Neural crest cell (in vitro differentiated cells): ENCODE results near the gene SGMS1. TPM values are rescaled to one million over a fixed set of nuclear protein-coding genes. Genes with fewer than 3 reads are reported as not detected.

ENCODE experiments used
- DNase-seq: peaks from one replicate; pipeline ENCODE4 v3.0.0; 2021; ENCODE audit warnings: low read depth, mixed read lengths, low spot score
- H3K27ac Mint-ChIP-seq: one replicate; pipeline ENCODE4 v1.8.0; 2021; ENCODE audit warnings: mild to moderate bottlenecking, mixed read lengths; ENCODE audit not compliant: unreplicated experiment
- H3K27me3 Mint-ChIP-seq: 2 replicates; pipeline ENCODE4 v1.8.0; 2021; ENCODE audit warnings: low read depth, mild to moderate bottlenecking, mixed read lengths
- H3K36me3 Mint-ChIP-seq: 2 replicates; pipeline ENCODE4 v1.8.0; 2021; ENCODE audit warnings: low read depth, mild to moderate bottlenecking, mixed read lengths
- H3K4me1 Mint-ChIP-seq: 2 replicates; pipeline ENCODE4 v1.8.0; 2021; ENCODE audit warnings: mixed read lengths
- H3K4me3 Mint-ChIP-seq: one replicate; pipeline ENCODE4 v1.8.0; 2021; ENCODE audit warnings: mild to moderate bottlenecking, mixed read lengths
- H3K9me3 Mint-ChIP-seq: 2 replicates; pipeline ENCODE4 v1.8.0; 2021; ENCODE audit warnings: mixed read lengths
- total RNA-seq: library from RNA; stranded (reverse); gene quantifications from 2 replicates; pipeline ENCODE4 v1.2.1, GENCODE V29; 2021
- TF ChIP-seq, protein P1 (sequence below): fragments of 200-600 bp; sonication (generic); conservative IDR thresholded peaks from 2 replicates; pipeline ENCODE4 v1.5.0; 2021; ENCODE audit warnings: antibody characterized with exemption, mild to moderate bottlenecking

The SGMS1 gene
- total RNA-seq, 1 donor from 2014 or later, result 14.4 TPM

DNA sequence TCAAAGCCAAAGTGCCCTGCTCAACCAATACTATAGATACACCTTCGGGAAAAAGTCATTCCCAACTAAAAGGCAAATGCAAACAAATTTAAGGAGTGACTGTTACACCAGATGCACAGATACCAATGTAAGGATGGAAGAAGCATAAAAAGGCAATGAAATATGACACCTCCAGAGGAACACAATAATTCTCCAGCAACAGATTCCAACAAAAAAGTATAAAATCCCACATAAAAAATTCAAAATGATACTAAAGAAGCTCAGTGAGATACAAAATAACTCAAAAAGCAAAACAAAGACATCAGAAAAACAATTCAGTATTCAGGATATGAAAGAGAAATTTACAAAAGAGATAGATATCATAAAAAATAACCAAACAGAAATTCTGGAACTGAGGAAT is 328.4 kb downstream of the SGMS1 start:
- Mint-ChIP-seq H3K4me1 (no peaks in the 10 kb centered on the region), H3K9me3 (peaks cover 8% of the 10 kb centered on the region), H3K36me3 (peaks cover 5% of the 10 kb centered on the region), H3K27me3 (no peaks in the 10 kb centered on the region), H3K4me3 (no peak overlapping the region), H3K27ac (no peak overlapping the region)
- no peak for DNase-seq
- TF ChIP-seq, protein P1, sequence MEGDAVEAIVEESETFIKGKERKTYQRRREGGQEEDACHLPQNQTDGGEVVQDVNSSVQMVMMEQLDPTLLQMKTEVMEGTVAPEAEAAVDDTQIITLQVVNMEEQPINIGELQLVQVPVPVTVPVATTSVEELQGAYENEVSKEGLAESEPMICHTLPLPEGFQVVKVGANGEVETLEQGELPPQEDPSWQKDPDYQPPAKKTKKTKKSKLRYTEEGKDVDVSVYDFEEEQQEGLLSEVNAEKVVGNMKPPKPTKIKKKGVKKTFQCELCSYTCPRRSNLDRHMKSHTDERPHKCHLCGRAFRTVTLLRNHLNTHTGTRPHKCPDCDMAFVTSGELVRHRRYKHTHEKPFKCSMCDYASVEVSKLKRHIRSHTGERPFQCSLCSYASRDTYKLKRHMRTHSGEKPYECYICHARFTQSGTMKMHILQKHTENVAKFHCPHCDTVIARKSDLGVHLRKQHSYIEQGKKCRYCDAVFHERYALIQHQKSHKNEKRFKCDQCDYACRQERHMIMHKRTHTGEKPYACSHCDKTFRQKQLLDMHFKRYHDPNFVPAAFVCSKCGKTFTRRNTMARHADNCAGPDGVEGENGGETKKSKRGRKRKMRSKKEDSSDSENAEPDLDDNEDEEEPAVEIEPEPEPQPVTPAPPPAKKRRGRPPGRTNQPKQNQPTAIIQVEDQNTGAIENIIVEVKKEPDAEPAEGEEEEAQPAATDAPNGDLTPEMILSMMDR, result no peak

DNA sequence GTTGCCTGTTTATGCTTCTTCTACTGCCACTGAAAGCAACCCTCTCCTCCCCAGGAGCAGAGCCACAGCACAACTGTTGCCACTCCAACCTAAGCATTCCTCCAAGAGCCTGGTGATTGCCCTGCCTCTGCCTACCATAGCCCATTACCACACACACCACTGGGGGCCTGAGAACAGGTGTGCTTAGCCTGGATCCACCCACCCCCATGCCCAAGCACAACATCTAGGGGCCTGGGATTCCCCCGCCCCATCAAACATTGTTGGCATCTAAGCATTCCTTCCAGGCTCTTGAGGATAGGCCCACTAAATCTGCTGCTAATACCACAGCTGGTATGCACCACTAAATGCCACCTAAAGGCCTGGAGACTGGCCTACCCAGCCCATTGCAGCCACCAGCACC is 329.2 kb downstream of the SGMS1 start:
- H3K4me1 Mint-ChIP-seq, result no peaks in the 10 kb centered on the region
- H3K27me3 Mint-ChIP-seq, result no peaks in the 10 kb centered on the region
- H3K36me3 Mint-ChIP-seq, result peaks cover 5% of the 10 kb centered on the region
- H3K27ac Mint-ChIP-seq, result peak overlapping the region; percentile 10
- H3K9me3 Mint-ChIP-seq, result peaks cover 8% of the 10 kb centered on the region
- TF ChIP-seq, protein P1, result no peak
- no peak for DNase-seq
- H3K4me3 Mint-ChIP-seq, result no peak overlapping the region

DNA sequence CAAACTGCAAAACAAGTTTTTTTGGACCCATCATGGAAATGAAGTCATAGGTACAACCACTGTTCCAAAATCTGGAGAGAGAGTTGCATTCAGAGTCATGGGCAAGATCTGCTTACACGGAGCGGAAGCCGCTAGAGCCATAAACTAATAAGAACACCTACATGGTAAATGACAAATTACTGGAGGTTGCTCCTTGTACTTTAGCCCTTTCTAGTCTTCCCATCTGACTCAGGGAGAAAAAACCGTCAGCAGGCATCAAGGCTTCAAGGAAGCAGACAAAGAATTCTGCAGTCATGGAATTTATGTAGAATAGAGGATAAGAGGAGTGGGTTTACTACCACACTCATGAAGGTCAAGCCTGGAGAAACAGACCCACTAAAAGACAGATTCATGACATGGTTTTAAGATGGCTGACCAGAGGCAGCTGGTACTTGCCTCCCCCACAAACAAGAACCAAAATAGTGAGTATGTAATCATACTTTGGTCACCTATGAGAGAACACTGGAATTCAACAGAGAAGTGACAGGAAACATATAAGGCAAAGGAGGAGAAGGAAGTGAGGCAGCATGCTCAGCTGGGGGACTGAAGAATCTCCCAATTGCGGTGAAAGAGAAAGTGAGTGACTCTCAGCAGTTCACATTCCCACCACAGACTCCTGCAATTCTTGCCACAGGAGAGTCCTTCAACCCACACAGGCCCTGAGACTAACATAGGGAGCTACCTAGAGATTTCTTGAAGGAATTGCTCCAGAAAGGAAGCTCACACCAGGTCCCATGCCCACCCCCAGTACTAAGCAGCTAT is 330.0 kb downstream of the SGMS1 start:
- Mint-ChIP-seq H3K27ac (no peak overlapping the region), H3K27me3 (no peaks in the 10 kb centered on the region), H3K4me1 (no peaks in the 10 kb centered on the region), H3K4me3 (no peak overlapping the region), H3K9me3 (peaks cover 8% of the 10 kb centered on the region), H3K36me3 (peaks cover 5% of the 10 kb centered on the region)
- TF ChIP-seq, protein P1, result no peak
- DNase-seq, result no peak

DNA sequence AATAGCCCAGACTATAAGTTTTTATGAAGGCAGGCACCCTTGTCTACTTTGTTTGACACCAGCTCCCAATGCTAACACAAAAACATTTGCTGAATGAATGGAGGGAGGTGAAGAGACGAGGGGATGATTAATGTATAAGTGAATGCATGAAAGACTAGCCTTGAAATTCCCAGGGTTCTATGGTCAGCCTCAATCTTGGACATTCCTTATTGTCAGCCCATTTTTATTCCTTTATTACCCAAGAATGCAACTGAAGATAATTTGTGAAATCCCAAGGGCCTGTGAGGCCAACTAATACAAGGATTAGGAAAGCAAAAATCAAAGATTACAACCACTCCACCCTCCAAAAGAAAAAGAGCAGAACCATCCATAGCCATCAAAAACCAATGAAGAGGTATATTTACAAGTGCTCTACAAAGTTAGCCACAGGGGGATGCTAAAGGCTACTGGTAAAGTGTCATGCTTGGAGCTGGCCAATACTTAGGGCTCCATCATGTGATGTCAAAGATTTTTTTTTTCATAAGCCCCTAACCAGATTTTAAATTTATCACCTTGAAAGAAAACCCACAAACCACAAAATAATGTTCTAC is 332.4 kb downstream of the SGMS1 start:
- H3K27ac Mint-ChIP-seq, result no peak overlapping the region
- H3K4me1 Mint-ChIP-seq, result no peaks in the 10 kb centered on the region
- DNase-seq, result no peak
- peaks cover 3% of the 10 kb centered on the region for H3K9me3 Mint-ChIP-seq
- H3K27me3 Mint-ChIP-seq, result peaks cover 2% of the 10 kb centered on the region
- no peak overlapping the region for H3K4me3 Mint-ChIP-seq
- H3K36me3 Mint-ChIP-seq, result peaks cover 3% of the 10 kb centered on the region
- TF ChIP-seq, protein P1, result no peak

DNA sequence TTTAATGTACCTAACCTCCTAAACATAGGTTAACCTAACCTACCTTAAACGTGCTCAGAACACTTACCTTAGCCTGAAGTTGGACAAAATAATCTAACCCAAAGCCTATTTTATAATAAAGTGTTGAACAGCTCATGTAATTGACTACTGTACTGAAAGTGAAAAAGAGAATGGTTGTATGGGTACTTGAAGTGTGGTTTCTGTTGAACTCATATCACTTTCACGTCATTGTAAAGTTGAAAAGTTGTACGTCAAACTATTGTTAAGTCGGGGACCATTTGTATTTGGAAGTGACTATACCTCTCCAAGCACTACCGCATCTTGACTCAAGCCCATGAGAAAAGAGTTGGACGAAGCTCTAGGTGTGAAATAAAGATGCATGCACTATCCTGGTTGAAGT is 334.6 kb downstream of the SGMS1 start:
- Mint-ChIP-seq H3K27me3 (peaks cover 6% of the 10 kb centered on the region), H3K27ac (no peak overlapping the region), H3K4me3 (no peak overlapping the region), H3K9me3 (no peaks in the 10 kb centered on the region), H3K4me1 (no peaks in the 10 kb centered on the region), H3K36me3 (no peaks in the 10 kb centered on the region)
- TF ChIP-seq, protein P1, result no peak
- no peak for DNase-seq
